ENCODE measurements around the gene ULK3. TPM values are rescaled to one million over a fixed set of nuclear protein-coding genes. Genes with fewer than 3 reads are reported as not detected.
A peak's percentile ranks its signal among the peaks of the same experiment; 100 is the strongest.

The ULK3 gene
- total and polyA plus RNA-seq, 10 of the 15 experiments (the other 5 are each of a cell fraction or from before 2014, with no cell fraction given): 0.64 to 38.8 (median 27.1) TPM

GRCh38 chr15:74870436-74871215 lies 27.7 kb upstream of the ULK3 start:
- ChIA-PET POLR2A (interaction anchor here (0.6 to 5.2 kb wide), 25 partner anchors 12 to 252 kb away, joined by 3 to 80 read pairs (median 4); partner anchors contain the start of genes CSK, FAM219B, MPI and ULK3), RAD21 (ENCODE audit: unreplicated experiment) (interaction anchor here (0.9 to 4.8 kb wide), 21 partner anchors 11 to 157 kb away, joined by 3 to 57 read pairs (median 10); partner anchors contain the start of genes CSK, FAM219B, SCAMP5 and ULK3), SMC1A (ENCODE audit: uncharacterized antibody, unreplicated experiment) (interaction anchor here (0.8 to 6.5 kb wide), 25 partner anchors 12 to 486 kb away, joined by 3 to 120 read pairs (median 5); partner anchors contain the start of genes CLK3, FAM219B and ULK3), CTCF (interaction anchor here (1.1 to 11.2 kb wide), 21 partner anchors 9 to 102 kb away, joined by 3 to 129 read pairs (median 5); partner anchors contain the start of gene FAM219B)
- DNase-seq (ENCODE audit: low read depth, low spot score) (no peak), FAIRE-seq (peak; percentile 23), ATAC-seq (no peak)
- H4K20me1 ChIP-seq (ENCODE audit: control insufficient read depth, insufficient read depth): no peaks in the 10 kb centered on the region
- H3K27ac ChIP-seq (ENCODE audit: control insufficient read depth, insufficient read depth): peak overlapping the region; percentile 94
- peaks cover 68% of the 10 kb centered on the region for H3K79me2 ChIP-seq (ENCODE audit: control insufficient read depth, insufficient read depth, low read length)
- TF ChIP-seq ZNF24 (IDR thresholded peaks at IDR 0.05) (no peak), RUNX3 (IDR thresholded peaks at IDR 0.05; ENCODE audit: low read length) (0 out of 2 replicates have a peak, but pooled peaks have one; percentile 5), CHD1 (IDR thresholded peaks at IDR 0.05; ENCODE audit: low read depth, low read length) (0 out of 2 replicates have a peak, but pooled peaks have one; percentile 39), POLR2AphosphoS5 (IDR thresholded peaks at IDR 0.05; ENCODE audit: low read length) (peak; percentile 32; the same call in 1 of the 2 replicates), NFIC (IDR thresholded peaks at IDR 0.05; ENCODE audit: low read depth, low read length) (peak; percentile 41)
- TF ChIP-seq, protein P1, sequence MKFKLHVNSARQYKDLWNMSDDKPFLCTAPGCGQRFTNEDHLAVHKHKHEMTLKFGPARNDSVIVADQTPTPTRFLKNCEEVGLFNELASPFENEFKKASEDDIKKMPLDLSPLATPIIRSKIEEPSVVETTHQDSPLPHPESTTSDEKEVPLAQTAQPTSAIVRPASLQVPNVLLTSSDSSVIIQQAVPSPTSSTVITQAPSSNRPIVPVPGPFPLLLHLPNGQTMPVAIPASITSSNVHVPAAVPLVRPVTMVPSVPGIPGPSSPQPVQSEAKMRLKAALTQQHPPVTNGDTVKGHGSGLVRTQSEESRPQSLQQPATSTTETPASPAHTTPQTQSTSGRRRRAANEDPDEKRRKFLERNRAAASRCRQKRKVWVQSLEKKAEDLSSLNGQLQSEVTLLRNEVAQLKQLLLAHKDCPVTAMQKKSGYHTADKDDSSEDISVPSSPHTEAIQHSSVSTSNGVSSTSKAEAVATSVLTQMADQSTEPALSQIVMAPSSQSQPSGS (IDR thresholded peaks at IDR 0.05; ENCODE audit: low read length): no peak; the same call in 1 of the 2 replicates
- TF ChIP-seq, protein P2, sequence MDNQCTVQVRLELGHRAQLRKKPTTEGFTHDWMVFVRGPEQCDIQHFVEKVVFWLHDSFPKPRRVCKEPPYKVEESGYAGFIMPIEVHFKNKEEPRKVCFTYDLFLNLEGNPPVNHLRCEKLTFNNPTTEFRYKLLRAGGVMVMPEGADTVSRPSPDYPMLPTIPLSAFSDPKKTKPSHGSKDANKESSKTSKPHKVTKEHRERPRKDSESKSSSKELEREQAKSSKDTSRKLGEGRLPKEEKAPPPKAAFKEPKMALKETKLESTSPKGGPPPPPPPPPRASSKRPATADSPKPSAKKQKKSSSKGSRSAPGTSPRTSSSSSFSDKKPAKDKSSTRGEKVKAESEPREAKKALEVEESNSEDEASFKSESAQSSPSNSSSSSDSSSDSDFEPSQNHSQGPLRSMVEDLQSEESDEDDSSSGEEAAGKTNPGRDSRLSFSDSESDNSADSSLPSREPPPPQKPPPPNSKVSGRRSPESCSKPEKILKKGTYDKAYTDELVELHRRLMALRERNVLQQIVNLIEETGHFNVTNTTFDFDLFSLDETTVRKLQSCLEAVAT (IDR thresholded peaks at IDR 0.05): peak; percentile 44; the same call in 1 of the 2 replicates
- TF ChIP-seq, protein P3, sequence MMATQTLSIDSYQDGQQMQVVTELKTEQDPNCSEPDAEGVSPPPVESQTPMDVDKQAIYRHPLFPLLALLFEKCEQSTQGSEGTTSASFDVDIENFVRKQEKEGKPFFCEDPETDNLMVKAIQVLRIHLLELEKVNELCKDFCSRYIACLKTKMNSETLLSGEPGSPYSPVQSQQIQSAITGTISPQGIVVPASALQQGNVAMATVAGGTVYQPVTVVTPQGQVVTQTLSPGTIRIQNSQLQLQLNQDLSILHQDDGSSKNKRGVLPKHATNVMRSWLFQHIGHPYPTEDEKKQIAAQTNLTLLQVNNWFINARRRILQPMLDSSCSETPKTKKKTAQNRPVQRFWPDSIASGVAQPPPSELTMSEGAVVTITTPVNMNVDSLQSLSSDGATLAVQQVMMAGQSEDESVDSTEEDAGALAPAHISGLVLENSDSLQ (IDR thresholded peaks at IDR 0.05): peak; percentile 12; the same call in 1 of the 2 replicates
- in situ Hi-C loops (cut with MboI): no loop called here
- intact Hi-C loops (cut with micrococcal nuclease; ENCODE audit: unreplicated experiment): loop anchor here (2.0 kb wide), 2 partner anchors 14 to 28 kb away; partner anchors contain the start of gene ULK3
- H3K4me1 ChIP-seq (ENCODE audit: control insufficient read depth, insufficient read depth, low read length): peaks cover 40% of the 10 kb centered on the region
- WGBS (ENCODE audit: insufficient coverage, insufficient replicate concordance, low lambda C conversion rate, missing lambda C conversion rate): 0% methylated on average over 6 of the region's 6 CpGs
- H3K4me2 ChIP-seq (ENCODE audit: control insufficient read depth, insufficient read depth): peak overlapping the region; percentile 79
- peak overlapping the region; percentile 70 for H3K9ac ChIP-seq (ENCODE audit: control insufficient read depth, insufficient read depth, low read length)
- H3K9me3 ChIP-seq (replicated peaks; ENCODE audit: control insufficient read depth, insufficient read depth, low read length): peaks cover 12% of the 10 kb centered on the region
- peaks cover 2 to 16% of the 10 kb centered on the region in 2 experiments; a peak in 2 of 4 replicates for H3K36me3 ChIP-seq (ENCODE audit: control insufficient read depth in 2 of 2, insufficient read depth in 2 of 2, low read length in 1 of 2)
- BruUV-seq (replicated peaks): TSS peak; percentile 81
- H2AFZ ChIP-seq (ENCODE audit: control insufficient read depth, low read depth, low read length): no peak overlapping the region
- H3K4me3 ChIP-seq: peak overlapping the region; percentile 93
- H3K27me3 ChIP-seq (replicated peaks in 1 of 2; ENCODE audit: control insufficient read depth in 2 of 2, insufficient read depth in 2 of 2, low read length in 1 of 2): no peaks in the 10 kb centered on the region

All from GM12878 (cell line).